ENCODE results near the gene KANK2.

- TF ChIP-seq, protein P1, sequence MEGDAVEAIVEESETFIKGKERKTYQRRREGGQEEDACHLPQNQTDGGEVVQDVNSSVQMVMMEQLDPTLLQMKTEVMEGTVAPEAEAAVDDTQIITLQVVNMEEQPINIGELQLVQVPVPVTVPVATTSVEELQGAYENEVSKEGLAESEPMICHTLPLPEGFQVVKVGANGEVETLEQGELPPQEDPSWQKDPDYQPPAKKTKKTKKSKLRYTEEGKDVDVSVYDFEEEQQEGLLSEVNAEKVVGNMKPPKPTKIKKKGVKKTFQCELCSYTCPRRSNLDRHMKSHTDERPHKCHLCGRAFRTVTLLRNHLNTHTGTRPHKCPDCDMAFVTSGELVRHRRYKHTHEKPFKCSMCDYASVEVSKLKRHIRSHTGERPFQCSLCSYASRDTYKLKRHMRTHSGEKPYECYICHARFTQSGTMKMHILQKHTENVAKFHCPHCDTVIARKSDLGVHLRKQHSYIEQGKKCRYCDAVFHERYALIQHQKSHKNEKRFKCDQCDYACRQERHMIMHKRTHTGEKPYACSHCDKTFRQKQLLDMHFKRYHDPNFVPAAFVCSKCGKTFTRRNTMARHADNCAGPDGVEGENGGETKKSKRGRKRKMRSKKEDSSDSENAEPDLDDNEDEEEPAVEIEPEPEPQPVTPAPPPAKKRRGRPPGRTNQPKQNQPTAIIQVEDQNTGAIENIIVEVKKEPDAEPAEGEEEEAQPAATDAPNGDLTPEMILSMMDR (IDR thresholded peaks at IDR 0.05): peak; percentile 98
- TF ChIP-seq ZFX (IDR thresholded peaks at IDR 0.05; ENCODE audit: borderline replicate concordance): no peak
These were observed 45.8 kb upstream of the KANK2 start for GRCh38 chr19:11242864-11243797.

All from 22Rv1 (cell line).